ENCODE measurements around the gene NLGN1. TPM values are rescaled to one million over a fixed set of nuclear protein-coding genes. Genes with fewer than 3 reads are reported as not detected.

The NLGN1 gene
- total and polyA plus RNA-seq, 2 experiments from 2014 or later = 5.1 to 11.2 TPM

GRCh38 chr3:173618148-173618547 lies 220.6 kb downstream of the NLGN1 start:
- no peaks in the 10 kb centered on the region for H3K27me3 ChIP-seq
- no peaks in the 10 kb centered on the region for H3K36me3 ChIP-seq (replicated peaks; ENCODE audit: insufficient read depth, low read depth)
- H2AFZ ChIP-seq = no peak overlapping the region
- TF ChIP-seq EZH2phosphoT487 (IDR thresholded peaks at IDR 0.05; ENCODE audit: low read depth, severe bottlenecking, unreplicated experiment) (no peak), CTCF (IDR thresholded peaks at IDR 0.05; ENCODE audit: poor library complexity) (no peak), EZH2 (IDR thresholded peaks at IDR 0.05; ENCODE audit: borderline replicate concordance) (no peak)
- H4K20me1 ChIP-seq (ENCODE audit: insufficient read depth, poor library complexity, severe bottlenecking) = no peaks in the 10 kb centered on the region
- no peaks in the 10 kb centered on the region for H3K79me2 ChIP-seq
- no peak overlapping the region for H3K27ac ChIP-seq
- WGBS (ENCODE audit: low lambda C conversion rate, missing lambda C conversion rate) = 94% methylated on average over 4 of the region's 4 CpGs
- H3K9me2 ChIP-seq (replicated peaks; ENCODE audit: insufficient read depth) = no peaks in the 10 kb centered on the region
- H3K4me1 ChIP-seq (ENCODE audit: insufficient read depth) = no peaks in the 10 kb centered on the region
- no peaks in the 10 kb centered on the region for H3K9me3 ChIP-seq (ENCODE audit: low read depth)
- no peak for DNase-seq (ENCODE audit: low spot score)
- no peak overlapping the region for H3K4me2 ChIP-seq
- H3K4me3 ChIP-seq = no peak overlapping the region

GRCh38 chr3:173618703-173619102 lies 221.2 kb downstream of the NLGN1 start:
- no peak overlapping the region for H3K4me3 ChIP-seq
- H3K4me1 ChIP-seq (ENCODE audit: insufficient read depth) = no peaks in the 10 kb centered on the region
- no peak overlapping the region for H3K27ac ChIP-seq
- no peak overlapping the region for H2AFZ ChIP-seq
- no peak overlapping the region for H3K4me2 ChIP-seq
- WGBS (ENCODE audit: low lambda C conversion rate, missing lambda C conversion rate) = 37% methylated on average over 4 of the region's 4 CpGs
- no peaks in the 10 kb centered on the region for H3K36me3 ChIP-seq (replicated peaks; ENCODE audit: insufficient read depth, low read depth)
- no peaks in the 10 kb centered on the region for H3K79me2 ChIP-seq
- H3K27me3 ChIP-seq = no peaks in the 10 kb centered on the region
- no peaks in the 10 kb centered on the region for H4K20me1 ChIP-seq (ENCODE audit: insufficient read depth, poor library complexity, severe bottlenecking)
- TF ChIP-seq EZH2phosphoT487 (IDR thresholded peaks at IDR 0.05; ENCODE audit: low read depth, severe bottlenecking, unreplicated experiment) (no peak), CTCF (IDR thresholded peaks at IDR 0.05; ENCODE audit: poor library complexity) (no peak), EZH2 (IDR thresholded peaks at IDR 0.05; ENCODE audit: borderline replicate concordance) (no peak)
- H3K9me3 ChIP-seq (ENCODE audit: low read depth) = no peaks in the 10 kb centered on the region
- no peak for DNase-seq (ENCODE audit: low spot score)
- H3K9me2 ChIP-seq (replicated peaks; ENCODE audit: insufficient read depth) = no peaks in the 10 kb centered on the region

- 89% methylated on average over 1 of the region's 1 CpG for WGBS (ENCODE audit: low lambda C conversion rate, missing lambda C conversion rate)
- H3K9me2 ChIP-seq (replicated peaks; ENCODE audit: insufficient read depth) = no peaks in the 10 kb centered on the region
These were observed 224.6 kb downstream of the NLGN1 start for GRCh38 chr3:173622166-173622565.

More at GRCh38 chr3:173622166-173622565, 224.6 kb downstream of the NLGN1 start:
- Histone ChIP-seq H3K27ac (peak overlapping the region; percentile 7), H3K4me1 (ENCODE audit: insufficient read depth) (no peaks in the 10 kb centered on the region), H4K20me1 (ENCODE audit: insufficient read depth, poor library complexity, severe bottlenecking) (no peaks in the 10 kb centered on the region), H3K36me3 (replicated peaks; ENCODE audit: insufficient read depth, low read depth) (no peaks in the 10 kb centered on the region), H3K27me3 (no peaks in the 10 kb centered on the region), H2AFZ (no peak overlapping the region), H3K4me2 (no peak overlapping the region), H3K79me2 (no peaks in the 10 kb centered on the region), H3K9me3 (ENCODE audit: low read depth) (no peaks in the 10 kb centered on the region), H3K4me3 (no peak overlapping the region)
- DNase-seq (ENCODE audit: low spot score) = no peak
- TF ChIP-seq EZH2 (IDR thresholded peaks at IDR 0.05; ENCODE audit: borderline replicate concordance) (no peak), EZH2phosphoT487 (IDR thresholded peaks at IDR 0.05; ENCODE audit: low read depth, severe bottlenecking, unreplicated experiment) (no peak), CTCF (IDR thresholded peaks at IDR 0.05; ENCODE audit: poor library complexity) (no peak)

All from hepatocyte (in vitro differentiated cells).